ENCODE results near the gene PACS1.

The PACS1 gene

DNA sequence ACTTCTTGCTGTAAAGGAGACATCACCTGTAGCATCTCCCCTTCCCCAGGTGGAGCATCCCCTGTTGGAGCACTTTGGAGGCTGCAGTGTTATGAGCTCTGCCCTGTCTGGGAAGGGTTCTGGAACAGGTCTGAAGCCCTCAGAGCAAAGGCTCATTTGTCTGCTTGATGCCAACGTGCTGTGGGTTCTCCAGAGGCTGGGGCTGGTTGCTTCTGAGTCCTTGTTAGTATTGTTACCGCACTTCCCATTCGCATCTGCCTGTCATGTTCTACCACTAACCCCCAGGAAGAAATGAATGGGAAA is 73.1 kb downstream of the PACS1 start:
- DNase-seq: no peak

DNA sequence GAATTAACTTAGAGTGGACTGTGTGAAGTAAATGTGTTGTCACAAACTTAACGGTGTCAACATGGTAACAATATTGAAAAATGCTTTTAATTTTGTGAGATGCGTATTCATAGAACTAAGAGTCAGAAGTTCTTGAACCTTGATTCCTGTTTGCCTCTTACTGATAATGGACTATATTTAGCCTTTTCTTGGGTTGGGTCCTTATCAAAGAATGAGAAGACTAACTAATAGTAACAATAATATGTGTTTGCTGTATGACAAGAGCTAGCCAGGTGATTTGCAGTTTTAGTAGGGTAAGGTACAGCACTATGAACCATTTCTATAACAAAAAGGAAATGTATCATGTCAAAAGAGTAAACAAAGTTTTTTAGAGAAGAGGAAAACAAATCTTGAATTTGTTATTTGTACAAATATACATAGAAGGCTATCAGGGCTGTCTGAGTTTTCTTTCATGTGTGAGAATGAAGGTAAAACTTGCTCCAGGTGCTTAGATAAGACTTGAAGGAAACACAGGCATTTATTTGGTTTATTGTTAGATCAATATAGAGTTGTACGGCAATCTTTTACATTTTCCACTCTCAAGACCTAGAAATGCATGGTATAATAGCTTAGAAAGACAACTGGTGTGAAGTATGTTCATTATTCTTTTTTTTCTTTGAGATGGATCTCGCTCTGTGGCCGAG is 74.1 kb downstream of the PACS1 start:
- no peak for DNase-seq

DNA sequence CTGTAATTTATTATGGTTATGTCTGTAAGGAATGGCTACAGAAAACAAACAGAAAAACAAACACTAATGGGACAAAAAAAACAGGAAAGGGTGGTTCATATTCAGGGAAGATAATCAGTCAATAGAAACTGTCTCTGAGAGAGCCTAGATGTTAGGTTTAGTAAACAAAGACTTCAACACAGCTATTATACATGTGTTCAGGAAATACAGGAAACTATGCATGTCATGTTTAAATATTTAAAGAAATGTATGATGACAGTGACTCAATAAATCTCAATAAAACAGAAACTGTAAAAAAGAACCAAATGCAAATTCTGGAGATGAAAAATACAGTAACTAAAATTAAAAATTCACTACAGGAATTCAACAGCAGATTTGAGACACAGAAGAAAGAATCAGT is 76.0 kb downstream of the PACS1 start:
- DNase-seq: no peak

DNA sequence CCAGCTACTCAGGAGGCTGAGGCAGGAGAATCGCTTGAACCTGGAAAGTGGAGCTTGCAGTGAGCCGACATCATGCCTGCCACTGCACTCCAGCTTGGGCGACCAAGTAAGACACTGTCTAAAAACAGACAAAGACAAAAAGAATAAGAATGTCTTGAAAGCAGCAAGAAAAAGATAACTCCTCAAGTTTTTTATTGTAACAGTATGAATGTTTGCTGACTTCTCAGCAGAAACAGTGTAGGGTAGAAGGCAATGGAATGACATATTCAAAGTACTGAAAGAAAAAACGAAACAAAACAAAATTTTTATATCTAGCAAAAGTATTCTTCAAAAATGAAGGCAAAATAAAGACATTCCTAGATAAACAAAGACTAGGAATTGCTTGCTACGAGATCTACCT is 76.9 kb downstream of the PACS1 start:
- no peak for DNase-seq

DNA sequence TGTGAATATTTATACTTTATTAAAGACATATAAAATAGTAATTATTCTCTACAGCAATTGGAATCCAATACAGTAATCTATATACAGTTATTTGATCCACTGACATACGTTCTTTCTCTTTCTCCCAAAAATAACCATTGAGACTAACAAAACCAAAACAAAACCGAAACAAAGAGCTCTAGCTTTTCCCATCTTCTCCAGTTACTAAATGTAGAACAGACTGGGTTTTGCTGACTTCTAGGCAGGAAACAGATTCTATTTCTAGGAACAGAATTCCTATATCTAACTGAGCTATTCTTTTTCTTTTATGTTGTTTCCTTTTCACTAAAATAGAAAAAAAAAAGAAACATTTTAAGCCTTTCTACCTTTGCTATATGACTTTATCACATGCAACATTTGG is 80.1 kb downstream of the PACS1 start:
- no peak for DNase-seq

DNA sequence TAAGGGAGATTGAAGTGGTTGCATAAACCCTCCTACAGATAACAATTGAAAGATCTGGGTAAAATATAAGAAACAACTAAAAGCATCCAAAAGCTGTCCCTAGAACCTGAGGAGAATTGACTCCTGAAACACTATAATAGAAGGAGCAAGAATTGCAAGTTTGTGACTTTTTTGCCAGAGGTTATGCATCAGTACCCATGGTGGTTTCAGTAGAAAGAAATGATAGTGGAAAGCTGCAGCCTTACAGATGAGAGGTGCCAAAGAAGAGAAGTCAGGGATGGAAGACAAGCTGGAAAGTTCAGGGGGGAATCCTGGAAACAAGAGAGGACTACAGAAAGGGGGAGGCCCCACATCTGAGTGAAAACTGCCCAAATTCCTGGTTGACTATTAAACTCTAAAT is 80.7 kb downstream of the PACS1 start:
- DNase-seq: no peak

DNA sequence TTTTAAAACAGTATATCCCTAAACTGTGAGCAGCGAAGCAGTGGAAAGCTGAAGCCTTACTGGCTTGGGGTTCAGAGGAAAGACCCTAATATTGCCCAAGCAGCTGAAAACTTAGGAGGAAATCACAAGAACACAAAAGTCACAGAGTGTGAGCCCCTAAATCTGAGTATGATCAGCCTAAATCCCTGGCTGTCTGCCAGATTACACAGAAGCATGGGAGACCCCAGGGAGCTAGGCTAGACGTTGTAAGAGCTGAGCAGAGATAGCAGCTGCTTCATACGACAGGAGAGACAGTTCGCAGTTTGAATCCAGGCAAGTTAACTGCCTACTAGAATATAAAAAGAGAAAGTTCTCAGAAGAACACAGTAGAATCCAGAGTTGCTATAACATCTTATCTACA is 81.2 kb downstream of the PACS1 start:
- DNase-seq: no peak

DNA sequence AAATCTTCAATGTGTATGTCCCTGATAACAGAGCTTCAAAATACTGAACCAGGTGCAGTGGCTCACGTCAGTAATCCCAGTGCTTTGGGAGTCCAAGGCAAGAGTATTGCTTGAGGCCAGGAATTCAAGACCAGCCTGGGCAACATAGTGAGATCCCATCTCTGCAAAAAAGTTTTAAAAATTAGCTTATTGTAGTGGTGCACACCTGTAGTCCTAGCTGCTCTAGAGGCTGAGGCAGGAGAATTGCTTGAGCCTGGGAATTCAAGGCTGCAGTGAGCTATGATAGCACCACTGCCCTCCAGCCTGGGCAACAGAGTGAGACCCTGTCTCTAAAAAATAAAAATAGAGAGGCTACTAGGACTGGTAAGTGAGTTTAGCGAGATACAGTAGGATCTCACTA is 84.0 kb downstream of the PACS1 start:
- DNase-seq: no peak

DNA sequence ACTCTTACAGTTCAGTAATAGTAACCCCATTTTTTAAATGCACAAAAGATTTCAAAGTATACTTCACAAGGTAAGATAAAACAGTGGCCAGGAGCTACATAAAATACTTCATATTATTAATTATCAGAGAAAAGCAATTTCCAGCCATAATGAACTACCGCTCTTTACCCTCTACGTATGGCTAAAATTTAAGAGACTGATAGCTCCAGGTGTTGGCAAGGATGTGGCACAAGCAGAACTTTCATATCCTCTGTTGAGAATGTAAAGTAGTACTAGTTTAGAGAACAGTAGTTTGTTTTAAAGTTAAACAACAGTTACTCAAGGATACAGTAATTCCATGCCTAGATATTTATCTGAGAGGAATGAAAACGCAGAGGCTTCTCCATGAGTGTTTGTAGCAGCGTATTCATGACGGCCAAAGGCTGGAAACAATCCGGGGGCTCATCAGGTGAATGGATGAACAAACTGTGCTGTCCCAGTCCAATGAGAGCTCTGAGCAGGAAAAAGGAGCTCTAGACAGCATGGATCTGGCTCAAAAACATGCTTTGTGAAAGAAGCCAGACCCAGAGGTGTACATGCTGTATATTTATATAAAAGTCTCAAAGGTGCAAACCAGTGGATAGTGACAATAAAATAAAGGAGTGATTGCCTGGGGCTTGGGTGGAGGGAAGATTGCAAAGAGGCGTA is 85.5 kb downstream of the PACS1 start:
- DNase-seq: no peak

DNA sequence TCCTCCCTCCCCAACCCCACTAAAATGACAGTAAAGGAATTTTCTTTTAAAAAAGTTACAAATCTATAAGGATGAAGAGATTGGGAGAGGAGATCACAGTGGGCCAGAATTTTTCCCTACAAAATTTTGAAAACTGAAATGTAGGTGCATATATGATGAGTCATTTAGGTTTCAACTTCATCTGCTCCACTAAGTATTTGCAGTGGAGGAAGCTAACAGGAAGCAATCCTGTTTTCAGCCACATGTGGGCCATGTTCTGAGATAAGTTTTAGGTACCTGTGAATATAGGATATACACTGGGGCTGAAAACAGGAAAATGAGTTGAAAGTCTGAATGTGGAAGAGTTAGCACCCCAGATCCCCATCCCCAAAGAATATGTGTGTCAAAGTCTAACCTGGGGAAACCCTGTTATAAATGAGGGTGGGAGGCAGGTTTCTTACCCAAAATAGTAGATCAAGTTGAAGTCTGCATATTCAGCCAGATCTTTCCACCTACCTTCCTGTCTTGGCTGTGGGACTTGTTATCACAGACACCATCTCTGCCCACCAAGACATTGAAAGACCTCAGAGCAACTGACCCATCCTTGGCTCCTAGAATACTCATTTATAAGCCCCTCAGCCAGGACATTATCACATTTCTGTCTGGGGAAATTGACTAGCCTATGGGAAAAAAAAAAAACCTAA is 87.3 kb downstream of the PACS1 start:
- DNase-seq: no peak

DNA sequence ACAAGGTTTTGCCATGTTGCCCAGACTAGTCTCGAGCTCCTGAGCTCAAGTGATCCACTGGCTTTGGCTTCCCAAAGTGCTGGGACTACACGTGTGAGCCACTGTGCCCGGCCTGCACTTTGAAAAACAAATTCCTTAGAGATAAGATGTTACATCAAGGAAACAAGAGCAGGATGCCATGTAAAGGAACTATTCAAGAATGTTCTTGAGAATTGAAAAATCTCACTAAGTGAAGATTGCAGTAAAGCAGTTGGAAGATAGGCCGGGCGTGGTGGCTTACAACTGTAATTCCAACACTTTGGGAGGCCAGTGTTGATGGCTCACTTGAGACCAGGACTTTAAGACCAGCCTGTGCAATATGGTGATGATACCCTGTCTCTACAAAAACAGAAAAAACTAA is 88.1 kb downstream of the PACS1 start:
- DNase-seq: no peak

DNA sequence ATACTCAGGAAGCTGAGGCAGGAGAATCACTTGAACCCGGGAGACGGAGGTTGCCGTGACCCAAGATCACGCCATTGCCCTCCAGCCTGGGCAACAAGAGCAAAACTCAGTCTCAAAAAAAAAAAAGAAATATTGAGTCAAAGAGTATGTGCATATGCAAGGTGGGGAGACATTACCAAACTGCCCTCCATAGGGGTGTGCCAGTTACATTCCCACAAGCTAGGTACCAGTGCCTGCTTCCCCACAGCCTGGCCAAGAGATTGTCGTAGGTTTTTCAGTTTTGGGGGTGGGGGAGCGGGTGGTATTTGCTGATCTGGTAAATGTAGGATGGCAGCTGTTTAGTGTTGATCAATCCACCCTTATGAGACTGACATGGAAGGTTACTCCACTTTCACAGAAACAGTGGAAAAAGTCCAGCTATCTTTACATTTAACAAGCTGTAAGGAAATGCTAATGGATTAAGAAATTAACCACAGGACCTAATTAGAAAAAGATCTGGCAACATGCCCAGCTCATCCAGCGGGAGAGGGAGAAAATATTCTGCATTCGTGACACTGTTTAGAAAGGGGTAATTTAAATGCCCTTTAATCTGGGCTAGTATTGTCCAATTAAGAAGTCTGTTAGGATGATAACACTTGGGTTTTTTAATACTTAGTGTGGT is 89.4 kb downstream of the PACS1 start:
- no peak for DNase-seq

DNA sequence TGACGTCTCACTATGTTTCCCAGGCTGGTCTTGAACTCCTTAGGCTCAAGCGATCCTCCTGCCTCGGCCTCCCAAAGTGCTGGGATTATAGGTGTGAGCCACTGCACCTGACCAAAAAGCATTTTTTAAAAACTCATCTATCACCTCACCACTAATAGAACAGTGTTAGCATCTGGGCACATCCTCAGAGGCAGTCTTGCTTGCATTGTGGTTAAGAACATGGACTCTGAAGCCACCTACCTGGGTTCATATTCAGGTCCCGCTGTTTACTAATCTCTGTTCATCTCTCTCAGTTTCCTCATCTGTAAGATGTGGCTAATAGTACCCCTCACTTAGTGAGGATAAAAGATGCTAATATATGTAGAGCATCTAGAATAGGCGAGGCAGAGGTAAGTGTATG is 90.6 kb downstream of the PACS1 start:
- DNase-seq: no peak

DNA sequence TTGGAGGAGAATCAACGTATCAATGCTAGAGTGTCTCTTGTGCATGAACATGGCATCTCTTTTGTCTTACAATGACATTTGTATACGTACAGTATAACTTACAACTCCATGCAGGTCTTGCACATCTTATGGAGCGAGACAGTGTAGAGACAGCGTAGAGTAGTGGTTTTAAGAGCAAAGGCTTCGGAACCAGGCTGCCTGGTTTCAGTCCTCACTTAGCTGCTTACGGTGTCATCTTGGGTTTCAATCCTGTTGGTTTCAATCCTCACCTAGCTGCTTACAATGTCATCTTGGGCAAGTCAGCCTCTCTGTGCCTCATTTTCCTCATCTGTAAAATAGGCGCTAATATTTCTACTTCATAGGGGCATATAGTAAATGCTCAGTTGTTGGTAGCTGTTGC is 98.2 kb downstream of the PACS1 start:
- no peak for DNase-seq

DNA sequence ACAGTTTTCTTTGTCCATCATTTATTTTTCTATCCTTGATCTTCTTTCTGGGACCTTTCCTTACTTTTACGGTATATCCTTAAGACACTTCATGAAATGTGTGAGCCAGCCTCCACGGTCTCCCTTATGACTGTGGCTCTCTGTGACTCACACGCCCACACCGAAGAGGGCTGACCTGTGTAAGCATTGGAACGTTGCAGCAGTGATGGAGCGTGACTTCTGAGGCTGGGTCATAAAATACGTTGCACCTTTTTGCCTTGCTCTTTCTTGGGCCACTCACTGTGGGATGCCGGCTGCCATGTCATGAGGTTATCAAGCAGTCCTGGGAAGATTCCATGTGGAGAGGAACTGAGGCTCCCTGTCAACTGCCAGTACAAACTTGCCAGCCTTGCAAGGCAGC is 102.1 kb downstream of the PACS1 start:
- no peak for DNase-seq

DNA sequence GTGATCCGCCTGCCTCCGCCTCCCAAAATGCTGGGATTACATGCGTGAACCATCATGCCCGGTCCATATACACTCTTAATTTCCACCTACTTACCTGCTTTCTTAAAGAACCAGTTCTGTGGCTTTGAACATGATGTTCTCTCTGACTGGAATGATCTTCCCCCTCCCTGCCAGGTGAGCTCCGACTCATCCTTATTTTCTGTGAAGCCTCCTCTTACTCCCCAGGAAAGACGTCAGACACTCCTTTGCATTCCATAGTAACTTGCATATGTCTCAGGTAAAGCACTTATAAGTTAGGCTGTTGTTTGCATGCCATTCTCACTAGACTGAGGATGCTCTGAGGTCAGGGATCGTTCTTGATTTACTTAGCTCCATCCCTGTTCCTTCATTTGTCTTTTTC is 106.6 kb downstream of the PACS1 start:
- no peak for DNase-seq

DNA sequence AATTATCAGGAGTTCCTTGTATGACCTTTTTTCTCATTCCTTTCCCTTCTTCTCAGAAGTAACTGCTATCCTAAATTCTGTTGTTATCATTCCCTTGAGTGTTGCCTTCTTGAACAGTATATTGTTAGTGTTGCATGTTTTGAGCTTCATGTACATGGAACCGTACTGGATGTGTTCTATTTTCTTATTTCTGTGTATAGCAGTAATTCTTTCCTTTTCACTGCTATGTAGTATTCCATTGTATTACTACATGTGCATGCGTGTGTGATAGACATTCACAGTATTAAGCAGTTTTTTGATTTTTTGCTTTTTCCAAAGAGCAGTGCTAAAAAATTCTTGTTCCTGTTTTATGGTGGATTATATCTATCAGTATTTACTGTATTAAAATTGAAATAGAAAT is 108.1 kb downstream of the PACS1 start:
- no peak for DNase-seq

DNA sequence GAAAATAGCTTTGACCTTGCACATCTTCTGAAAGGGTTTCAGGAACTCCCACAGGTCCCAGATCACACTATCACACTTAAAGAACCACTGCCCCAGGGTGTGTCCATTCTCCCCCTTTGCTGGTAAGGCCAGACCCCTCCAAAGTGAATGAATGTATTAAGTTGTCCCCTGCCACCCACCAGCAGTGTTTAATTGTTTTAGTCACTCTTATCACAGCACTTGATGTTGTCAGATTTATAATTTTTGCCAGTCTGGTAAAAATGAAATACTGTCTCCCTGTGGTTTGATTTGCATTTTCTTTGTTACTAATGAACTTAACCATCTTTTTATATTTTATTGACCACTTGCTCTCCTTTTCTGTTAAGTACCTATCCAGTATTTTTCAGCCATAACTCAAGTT is 108.8 kb downstream of the PACS1 start:
- DNase-seq: no peak

DNA sequence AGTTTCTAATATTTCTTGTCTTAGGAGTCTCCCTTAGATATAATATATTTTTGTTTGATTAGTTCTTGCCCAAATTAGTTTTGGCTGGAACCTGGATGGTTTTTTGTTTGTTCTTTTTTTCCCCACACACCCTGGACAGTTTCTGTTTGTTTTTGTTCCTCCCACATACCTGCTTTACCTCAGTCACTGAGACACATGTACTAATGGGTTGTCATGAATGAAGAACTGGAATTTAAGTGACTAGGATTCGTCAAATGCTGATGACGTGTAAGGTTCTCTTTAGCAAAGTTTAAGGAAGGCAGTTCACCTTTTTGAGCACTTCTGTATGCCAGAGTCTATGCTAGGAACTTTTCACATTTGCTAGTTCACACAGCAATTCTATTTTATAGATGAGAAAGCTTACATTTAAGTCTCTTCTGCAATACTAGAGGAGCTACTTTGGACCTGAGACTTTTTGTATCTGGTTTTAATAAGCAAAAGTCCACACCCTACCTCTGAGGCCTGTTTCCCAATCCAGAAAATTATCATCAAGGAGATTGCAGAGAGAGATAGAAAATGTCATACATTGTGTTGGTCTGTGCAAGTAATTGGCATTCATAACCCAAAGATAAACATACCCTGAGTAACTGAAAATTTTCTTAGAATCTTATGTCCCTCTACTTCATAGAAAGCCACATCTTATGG is 111.7 kb downstream of the PACS1 start:
- DNase-seq: no peak

DNA sequence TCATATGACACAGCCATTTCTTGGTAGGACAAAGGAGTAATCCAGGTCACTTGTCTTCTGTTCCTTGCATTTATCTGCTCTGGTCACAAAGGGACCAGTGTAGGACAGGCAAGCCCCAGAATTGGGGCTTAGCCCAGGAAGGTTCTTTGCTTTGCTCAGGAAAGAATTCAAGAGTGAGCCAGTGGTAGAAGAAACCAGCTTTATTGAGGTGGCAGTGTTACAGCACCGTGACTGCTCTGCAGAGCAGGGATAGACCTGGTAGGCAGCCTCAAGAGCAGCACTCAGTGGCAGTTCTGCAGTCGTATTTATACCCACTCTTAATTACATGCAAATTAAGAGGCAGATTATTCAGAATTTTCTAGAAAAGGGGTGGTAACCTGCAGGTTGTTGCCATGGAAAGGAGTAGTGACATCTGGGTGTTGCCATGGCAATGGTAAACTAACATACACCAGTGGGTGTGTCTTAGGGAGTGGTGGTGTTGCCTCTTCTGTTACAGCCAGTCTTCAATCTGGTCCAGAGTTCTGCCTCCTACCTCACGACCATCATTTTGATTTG is 113.5 kb downstream of the PACS1 start:
- peak in 3 of 14 donors; percentile 14 to 28 (median 18) for DNase-seq

DNA sequence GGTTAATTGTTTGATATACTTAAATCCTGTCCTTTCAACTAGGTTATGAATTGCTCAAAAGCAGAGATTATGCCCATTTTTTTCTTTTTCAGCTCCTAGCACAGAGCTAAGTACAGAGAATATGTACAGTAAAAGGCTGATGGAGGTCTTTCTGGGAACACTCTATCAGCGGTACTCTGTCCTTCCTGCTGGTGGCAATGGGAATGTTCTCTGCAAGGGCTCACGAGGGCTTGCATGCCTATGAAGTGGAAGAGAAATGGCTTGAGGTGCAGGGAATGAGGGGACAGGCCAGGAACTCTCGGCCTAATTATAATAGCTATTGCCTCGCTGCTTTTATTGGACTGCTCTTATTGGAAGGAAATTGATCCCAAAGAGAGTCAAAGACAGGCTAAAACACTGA is 114.7 kb downstream of the PACS1 start:
- no peak for DNase-seq

DNA sequence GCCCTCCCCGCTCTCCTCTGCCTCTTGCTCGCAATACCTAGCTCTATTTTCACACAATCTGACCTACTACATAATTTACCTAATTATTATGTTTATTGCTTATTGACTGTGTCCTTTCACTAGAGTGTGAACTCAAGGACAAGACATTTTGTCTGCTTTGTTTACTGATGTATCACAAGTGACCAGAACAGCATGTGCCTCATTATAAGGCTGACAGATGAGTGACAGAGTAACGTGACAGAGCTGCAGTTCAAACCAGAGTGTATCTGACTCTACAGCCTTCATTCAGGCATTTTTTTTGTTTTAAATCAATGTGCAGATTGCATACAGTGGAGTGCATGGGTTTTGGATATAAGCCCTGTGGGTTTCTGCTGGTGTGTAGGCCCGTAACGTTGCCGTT is 116.4 kb downstream of the PACS1 start:
- DNase-seq: no peak

DNA sequence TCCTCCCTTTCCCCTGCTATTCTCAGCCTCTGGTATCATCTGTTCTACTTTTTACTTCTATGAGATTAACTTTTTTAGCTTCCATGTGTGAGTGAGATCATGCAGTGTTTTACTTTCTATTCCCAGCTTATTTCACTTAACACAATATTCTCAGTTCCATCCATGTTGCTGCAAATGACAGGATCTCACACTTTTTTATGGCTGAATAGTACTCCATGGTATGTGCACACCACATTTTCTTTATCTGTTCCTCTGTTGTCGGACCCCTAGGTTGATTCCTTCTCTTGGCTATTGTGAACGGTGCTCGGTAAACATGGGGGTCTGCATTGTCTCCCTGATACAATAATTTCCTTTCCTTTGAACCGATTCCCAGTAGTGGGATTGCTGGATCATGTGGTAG is 117.4 kb downstream of the PACS1 start:
- DNase-seq: no peak
